GM12892 (cell line): Measurements from ENCODE around the gene LRRC8C.

Experiments used
- POLR2A ChIP-seq: IDR thresholded peaks from 2 replicates; pipeline ENCODE4 v1.6.1; 2011; ENCODE audit warnings: low read depth, low read length, control low read depth
- POLR2AphosphoS5 ChIP-seq: IDR thresholded peaks from 2 replicates; pipeline ENCODE4 v1.6.1; 2011; ENCODE audit warnings: low read depth, low read length, control low read depth
- TAF1 ChIP-seq: IDR thresholded peaks from 2 replicates; pipeline ENCODE4 v1.6.1; 2011; ENCODE audit warnings: low read depth, mild to moderate bottlenecking, control low read depth, low read length, borderline replicate concordance

DNA sequence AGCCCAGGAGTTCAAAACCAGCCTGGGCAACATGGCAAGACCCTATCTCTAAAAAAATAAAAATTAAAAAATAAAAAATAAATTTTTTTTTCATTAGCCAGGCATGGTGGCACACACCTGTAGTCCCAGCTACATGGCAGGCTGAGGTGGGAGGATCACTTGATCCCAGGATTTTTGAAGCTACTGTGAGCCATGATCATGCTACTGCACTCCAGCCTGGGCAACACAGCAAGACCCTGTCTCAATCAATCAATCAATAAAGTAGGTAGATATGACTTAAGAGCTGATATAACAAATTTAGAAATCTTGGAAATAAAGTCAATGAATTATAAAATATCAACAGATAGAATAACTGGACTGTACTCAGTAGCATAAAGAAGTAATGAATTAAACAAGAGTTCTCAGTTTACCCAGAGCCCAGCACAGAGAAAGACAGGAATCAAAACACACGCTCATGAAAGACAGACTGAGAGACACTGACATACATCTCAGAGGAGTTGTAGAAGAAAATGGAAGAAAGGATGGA is 69.7 kb downstream of the LRRC8C start:
- no peak for TF ChIP-seq POLR2A
- no peak for TF ChIP-seq POLR2AphosphoS5
- TF ChIP-seq TAF1: no peak
